ENCODE results near the gene LTA.
A peak's percentile ranks its signal among the peaks of the same experiment; 100 is the strongest.

Gene LTA

GRCh38 chr6:31569861-31570536 is 2.1 kb upstream of the LTA start:
- DNase-seq (ENCODE audit: low read depth): no peak

DNA sequence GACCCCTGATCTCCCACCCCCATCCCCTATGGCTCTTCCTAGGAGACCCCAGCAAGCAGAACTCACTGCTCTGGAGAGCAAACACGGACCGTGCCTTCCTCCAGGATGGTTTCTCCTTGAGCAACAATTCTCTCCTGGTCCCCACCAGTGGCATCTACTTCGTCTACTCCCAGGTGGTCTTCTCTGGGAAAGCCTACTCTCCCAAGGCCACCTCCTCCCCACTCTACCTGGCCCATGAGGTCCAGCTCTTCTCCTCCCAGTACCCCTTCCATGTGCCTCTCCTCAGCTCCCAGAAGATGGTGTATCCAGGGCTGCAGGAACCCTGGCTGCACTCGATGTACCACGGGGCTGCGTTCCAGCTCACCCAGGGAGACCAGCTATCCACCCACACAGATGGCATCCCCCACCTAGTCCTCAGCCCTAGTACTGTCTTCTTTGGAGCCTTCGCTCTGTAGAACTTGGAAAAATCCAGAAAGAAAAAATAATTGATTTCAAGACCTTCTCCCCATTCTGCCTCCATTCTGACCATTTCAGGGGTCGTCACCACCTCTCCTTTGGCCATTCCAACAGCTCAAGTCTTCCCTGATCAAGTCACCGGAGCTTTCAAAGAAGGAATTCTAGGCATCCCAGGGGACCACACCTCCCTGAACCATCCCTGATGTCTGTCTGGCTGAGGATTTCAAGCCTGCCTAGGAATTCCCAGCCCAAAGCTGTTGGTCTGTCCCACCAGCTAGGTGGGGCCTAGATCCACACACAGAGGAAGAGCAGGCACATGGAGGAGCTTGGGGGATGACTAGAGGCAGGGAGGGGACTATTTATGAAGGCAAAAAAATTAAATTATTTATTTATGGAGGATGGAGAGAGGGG is 1.4 kb downstream of the LTA start:
- no peak for DNase-seq (ENCODE audit: low read depth)

DNA sequence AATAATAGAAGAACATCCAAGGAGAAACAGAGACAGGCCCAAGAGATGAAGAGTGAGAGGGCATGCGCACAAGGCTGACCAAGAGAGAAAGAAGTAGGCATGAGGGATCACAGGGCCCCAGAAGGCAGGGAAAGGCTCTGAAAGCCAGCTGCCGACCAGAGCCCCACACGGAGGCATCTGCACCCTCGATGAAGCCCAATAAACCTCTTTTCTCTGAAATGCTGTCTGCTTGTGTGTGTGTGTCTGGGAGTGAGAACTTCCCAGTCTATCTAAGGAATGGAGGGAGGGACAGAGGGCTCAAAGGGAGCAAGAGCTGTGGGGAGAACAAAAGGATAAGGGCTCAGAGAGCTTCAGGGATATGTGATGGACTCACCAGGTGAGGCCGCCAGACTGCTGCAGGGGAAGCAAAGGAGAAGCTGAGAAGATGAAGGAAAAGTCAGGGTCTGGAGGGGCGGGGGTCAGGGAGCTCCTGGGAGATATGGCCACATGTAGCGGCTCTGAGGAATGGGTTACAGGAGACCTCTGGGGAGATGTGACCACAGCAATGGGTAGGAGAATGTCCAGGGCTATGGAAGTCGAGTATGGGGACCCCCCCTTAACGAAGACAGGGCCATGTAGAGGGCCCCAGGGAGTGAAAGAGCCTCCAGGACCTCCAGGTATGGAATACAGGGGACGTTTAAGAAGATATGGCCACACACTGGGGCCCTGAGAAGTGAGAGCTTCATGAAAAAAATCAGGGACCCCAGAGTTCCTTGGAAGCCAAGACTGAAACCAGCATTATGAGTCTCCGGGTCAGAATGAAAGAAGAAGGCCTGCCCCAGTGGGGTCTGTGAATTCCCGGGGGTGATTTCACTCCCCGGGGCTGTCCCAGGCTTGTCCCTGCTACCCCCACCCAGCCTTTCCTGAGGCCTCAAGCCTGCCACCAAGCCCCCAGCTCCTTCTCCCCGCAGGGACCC is 2.3 kb downstream of the LTA start:
- DNase-seq (ENCODE audit: low read depth): no peak

- DNase-seq (ENCODE audit: low read depth): peak; percentile 78
Observed at GRCh38 chr6:31575335-31575901, 3.3 kb downstream of the LTA start, which contains the start of gene TNF. Gene TNF, plus strand, starts transcription at chr6:31575565. Its CDS starts 177 bp downstream, at chr6:31575742.

- DNase-seq (ENCODE audit: low read depth): no peak
Observed at GRCh38 chr6:31575952-31576685, 4.0 kb downstream of the LTA start.

DNA sequence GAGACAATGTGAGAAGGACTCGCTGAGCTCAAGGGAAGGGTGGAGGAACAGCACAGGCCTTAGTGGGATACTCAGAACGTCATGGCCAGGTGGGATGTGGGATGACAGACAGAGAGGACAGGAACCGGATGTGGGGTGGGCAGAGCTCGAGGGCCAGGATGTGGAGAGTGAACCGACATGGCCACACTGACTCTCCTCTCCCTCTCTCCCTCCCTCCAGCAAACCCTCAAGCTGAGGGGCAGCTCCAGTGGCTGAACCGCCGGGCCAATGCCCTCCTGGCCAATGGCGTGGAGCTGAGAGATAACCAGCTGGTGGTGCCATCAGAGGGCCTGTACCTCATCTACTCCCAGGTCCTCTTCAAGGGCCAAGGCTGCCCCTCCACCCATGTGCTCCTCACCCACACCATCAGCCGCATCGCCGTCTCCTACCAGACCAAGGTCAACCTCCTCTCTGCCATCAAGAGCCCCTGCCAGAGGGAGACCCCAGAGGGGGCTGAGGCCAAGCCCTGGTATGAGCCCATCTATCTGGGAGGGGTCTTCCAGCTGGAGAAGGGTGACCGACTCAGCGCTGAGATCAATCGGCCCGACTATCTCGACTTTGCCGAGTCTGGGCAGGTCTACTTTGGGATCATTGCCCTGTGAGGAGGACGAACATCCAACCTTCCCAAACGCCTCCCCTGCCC is 4.9 kb downstream of the LTA start:
- DNase-seq (ENCODE audit: low read depth): no peak

DNA sequence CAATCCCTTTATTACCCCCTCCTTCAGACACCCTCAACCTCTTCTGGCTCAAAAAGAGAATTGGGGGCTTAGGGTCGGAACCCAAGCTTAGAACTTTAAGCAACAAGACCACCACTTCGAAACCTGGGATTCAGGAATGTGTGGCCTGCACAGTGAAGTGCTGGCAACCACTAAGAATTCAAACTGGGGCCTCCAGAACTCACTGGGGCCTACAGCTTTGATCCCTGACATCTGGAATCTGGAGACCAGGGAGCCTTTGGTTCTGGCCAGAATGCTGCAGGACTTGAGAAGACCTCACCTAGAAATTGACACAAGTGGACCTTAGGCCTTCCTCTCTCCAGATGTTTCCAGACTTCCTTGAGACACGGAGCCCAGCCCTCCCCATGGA is 5.5 kb downstream of the LTA start:
- no peak for DNase-seq (ENCODE audit: low read depth)

DNA sequence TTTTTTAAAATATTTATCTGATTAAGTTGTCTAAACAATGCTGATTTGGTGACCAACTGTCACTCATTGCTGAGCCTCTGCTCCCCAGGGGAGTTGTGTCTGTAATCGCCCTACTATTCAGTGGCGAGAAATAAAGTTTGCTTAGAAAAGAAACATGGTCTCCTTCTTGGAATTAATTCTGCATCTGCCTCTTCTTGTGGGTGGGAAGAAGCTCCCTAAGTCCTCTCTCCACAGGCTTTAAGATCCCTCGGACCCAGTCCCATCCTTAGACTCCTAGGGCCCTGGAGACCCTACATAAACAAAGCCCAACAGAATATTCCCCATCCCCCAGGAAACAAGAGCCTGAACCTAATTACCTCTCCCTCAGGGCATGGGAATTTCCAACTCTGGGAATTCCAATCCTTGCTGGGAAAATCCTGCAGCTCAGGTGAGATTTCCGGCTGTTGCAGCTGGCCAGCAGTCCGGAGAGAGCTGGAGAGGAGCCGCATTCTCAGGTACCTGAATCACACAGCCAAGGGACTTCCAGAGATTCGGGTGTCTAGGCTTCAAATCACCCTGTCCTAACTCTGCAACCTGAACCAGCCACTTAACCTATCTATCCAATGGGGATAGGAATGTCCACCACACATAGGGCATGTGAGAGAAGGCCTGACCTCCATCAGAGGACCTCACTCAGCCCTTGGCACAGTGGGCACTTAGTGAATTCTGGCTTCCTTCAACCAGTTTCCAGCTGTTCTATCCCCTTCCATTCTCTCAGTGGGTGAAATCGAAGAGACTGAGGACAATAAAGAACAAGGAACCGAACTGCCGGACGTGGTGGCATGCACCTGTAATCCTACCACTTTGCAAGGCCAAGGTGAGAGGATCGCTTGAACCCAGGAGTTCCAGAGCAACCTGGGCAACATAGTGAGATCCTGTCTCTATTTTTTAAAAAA is 6.4 kb downstream of the LTA start:
- no peak for DNase-seq (ENCODE audit: low read depth)

DNA sequence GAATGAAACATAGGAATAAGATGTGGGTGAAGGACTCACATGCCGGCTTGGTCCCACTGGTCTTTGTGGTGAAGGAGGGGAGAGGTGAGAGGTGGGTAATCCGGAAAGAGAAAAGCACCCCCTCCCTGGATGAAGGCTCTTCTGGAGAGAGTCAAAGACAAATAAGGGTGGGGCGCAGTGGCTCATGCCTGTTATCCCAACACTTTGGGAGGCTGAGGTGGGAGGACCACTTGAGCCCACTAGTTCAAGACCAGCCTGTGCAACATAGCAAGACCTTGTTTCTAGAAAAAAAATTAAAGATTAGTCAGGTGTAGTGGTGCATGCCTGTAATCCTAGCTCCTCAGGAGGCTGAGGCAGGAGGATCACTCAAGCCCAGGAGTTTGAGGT is 7.0 kb downstream of the LTA start:
- DNase-seq (ENCODE audit: low read depth): no peak

DNA sequence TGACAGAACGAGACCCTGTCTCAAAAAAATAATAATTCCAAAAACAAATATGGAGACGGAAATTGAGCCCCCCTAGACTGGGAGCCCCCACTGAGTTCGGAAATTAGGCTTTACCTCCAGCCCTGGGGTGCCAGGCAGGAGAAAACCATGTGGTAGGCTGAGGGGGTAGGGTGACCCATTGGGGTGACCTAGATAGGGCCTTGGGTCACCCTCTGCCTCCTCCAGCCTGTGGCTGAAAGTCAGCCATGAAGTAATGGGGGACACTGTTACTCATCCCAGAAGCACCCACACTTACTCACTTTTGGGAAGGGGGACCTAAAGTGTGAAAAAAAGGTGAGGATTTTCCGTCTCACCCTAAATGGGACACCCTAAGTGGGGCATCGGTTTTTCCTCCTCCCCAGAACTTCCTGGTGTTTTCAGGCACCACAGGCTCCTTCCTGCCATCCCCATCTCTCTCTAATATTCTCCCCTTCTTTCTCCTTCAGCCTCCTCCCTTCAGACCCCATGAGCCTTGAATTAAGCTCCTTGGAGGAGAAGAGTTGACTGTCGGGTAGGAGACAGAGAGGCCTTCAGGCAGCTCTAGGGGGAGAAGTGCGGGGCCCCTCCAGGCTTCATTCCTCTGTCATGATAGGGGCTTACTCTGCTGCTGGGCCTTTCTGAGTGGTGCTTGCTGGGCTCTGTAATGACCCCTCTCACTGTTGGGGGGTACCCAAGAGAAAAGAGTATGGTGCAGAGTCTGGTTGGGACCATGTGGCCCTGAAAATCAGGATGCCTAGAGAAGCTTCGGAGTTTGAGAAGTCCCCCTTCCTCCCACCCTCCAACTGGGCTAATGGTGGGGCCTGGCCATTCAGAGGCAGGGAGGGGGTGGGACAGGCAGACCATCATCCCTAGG is 7.7 kb downstream of the LTA start:
- no peak for DNase-seq (ENCODE audit: low read depth)

GRCh38 chr6:31580438-31580740 is 8.3 kb downstream of the LTA start:
- no peak for DNase-seq (ENCODE audit: low read depth)

DNA sequence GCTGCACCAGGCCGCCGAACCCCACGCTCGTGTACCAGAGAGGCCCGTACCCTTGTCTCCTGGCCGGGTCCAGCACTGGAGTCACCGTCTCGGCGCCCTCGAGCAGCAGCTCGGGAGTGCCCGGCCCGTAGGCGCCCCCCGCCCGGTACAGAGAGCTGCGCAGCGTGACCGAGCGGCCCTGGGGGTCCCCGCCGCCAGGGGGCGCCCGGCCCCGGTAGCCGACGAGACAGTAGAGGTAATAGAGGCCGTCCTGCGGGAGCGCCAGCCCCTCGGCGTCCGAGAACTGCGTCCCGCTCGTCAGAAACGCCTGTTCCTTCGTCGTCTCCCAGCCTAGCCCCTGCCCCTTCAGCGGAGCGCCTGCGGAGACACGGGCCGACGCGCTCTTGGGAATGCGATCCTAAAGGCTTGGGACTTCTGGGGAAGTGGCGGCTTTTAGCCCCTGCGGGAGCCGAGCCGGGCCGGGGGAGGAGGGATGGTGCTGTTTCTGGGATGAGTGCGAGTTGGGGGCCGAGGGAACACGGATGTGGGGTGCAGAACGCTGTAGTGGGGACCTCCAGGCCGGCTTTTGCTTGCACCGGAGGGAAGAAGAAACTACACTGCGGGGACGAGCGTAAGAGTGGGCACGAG is 8.8 kb downstream of the LTA start:
- DNase-seq (ENCODE audit: low read depth): peak; percentile 86

- no peak for DNase-seq (ENCODE audit: low read depth)
Observed at GRCh38 chr6:31581434-31582229, 9.5 kb downstream of the LTA start.

GRCh38 chr6:31582230-31582643 is 10.1 kb downstream of the LTA start, which contains the start of gene LTB:
Gene LTB, minus strand, starts transcription at chr6:31582424. Its CDS starts 7 bp downstream, at chr6:31582417.
- DNase-seq (ENCODE audit: low read depth): peak; percentile 50

DNA sequence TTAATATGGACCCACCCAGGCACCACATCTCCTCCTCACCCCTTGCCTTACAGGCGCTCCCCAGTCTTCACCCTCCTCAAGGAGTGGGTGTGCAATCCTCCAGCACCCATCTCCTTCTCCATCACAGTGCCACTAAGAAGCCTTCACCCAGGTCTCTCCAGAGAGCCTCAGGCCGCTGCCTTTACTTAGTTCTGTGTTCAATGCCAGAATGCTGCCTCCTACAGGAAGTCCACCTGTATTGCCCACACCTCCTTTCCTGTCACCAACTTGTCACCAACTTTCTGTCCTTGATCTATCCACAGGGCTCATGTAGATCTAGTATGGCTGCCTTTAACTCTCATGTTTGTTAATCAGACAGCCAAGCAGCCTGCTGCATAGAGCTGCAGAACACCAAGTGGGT is 13.4 kb downstream of the LTA start:
- DNase-seq (ENCODE audit: low read depth): no peak

GRCh38 chr6:31586008-31586407 is 13.9 kb downstream of the LTA start, which contains the start of gene LST1:
Gene LST1, plus strand, starts transcription at chr6:31586277. Its CDS starts 1,023 bp downstream, at chr6:31587300.
- DNase-seq (ENCODE audit: low read depth): no peak

Data from activated T-helper 9 cell treated with anti-CD3 and anti-CD28 coated beads, Interleukin-2, amount 50 U/mL, for 16 hours (primary cell).